Suppressor macrophage treated with lipopolysaccharide for 4 hours (primary cell): Measurements from ENCODE around the gene CHST4.
"Not testable (repeated sequence)": the region's sequence is repeated elsewhere in the genome, so short reads cannot be mapped to it uniquely, and the experiment has no call there.

Experiments used
- DNase-seq: peaks from one replicate; pipeline ENCODE4 v3.0.0-alpha.2; 2020

Gene CHST4

GRCh38 chr16:71524566-71525553 is 1.4 kb upstream of the CHST4 start:
- DNase-seq, result no peak

GRCh38 chr16:71528257-71528656 is 2.0 kb downstream of the CHST4 start:
- DNase-seq, result no peak

GRCh38 chr16:71528863-71529262 is 2.6 kb downstream of the CHST4 start:
- no peak for DNase-seq

GRCh38 chr16:71532366-71532765 is 6.1 kb downstream of the CHST4 start:
- peak; percentile 11 for DNase-seq

- no peak for DNase-seq
Measured at GRCh38 chr16:71536752-71537499, 10.7 kb downstream of the CHST4 start.

GRCh38 chr16:71537643-71538042 is 11.4 kb downstream of the CHST4 start:
- DNase-seq, result peak; percentile 49

GRCh38 chr16:71542377-71542776 is 16.2 kb downstream of the CHST4 start:
- peak; percentile 77 for DNase-seq

GRCh38 chr16:71547168-71547567 is 20.9 kb downstream of the CHST4 start:
- no peak for DNase-seq

- no peak for DNase-seq
Measured at GRCh38 chr16:71552698-71553503, 26.7 kb downstream of the CHST4 start.

- no peak for DNase-seq
Measured at GRCh38 chr16:71555230-71555891, 29.1 kb downstream of the CHST4 start.

- DNase-seq, result no peak
Measured at GRCh38 chr16:71557299-71557698, 31.1 kb downstream of the CHST4 start.

- no peak for DNase-seq
Measured at GRCh38 chr16:71557954-71558582, 31.8 kb downstream of the CHST4 start.

GRCh38 chr16:71559855-71560254 is 33.6 kb downstream of the CHST4 start:
- DNase-seq, result no peak

- DNase-seq, result not testable (repeated sequence)
Measured at GRCh38 chr16:71561886-71562285, 35.7 kb downstream of the CHST4 start.

GRCh38 chr16:71562552-71562951 is 36.3 kb downstream of the CHST4 start:
- DNase-seq, result no peak

- peak; percentile 70 for DNase-seq
Measured at GRCh38 chr16:71564335-71564967, 38.2 kb downstream of the CHST4 start.

- DNase-seq, result no peak
Measured at GRCh38 chr16:71565812-71566700, 39.8 kb downstream of the CHST4 start.

- no peak for DNase-seq
Measured at GRCh38 chr16:71567931-71568330, 41.7 kb downstream of the CHST4 start.

GRCh38 chr16:71568551-71568950 is 42.3 kb downstream of the CHST4 start:
- DNase-seq, result no peak

- DNase-seq, result no peak
Measured at GRCh38 chr16:71569621-71570020, 43.4 kb downstream of the CHST4 start.
